Right ventricle myocardium superior (tissue), 1 donor: ENCODE data around the gene OTP. TPM values are rescaled to one million over a fixed set of nuclear protein-coding genes. Genes with fewer than 3 reads are reported as not detected.

Experiments
- ATAC-seq: fragments of 200-7000 bp; cut with Tn5 transposase; one replicate; pipeline ENCODE4 v1.9.1; 2020; ENCODE audit warnings: mild to moderate bottlenecking; ENCODE audit not compliant: poor library complexity
- DNase-seq: peaks from one replicate; pipeline ENCODE4 v3.0.0-alpha.2; 2020
- intact Hi-C: fragments of 100-400 bp; cut with DNase I; formaldehyde crosslinking; loops from one replicate; pipeline ENCODE4 v1.11.2; 2022
- long read RNA-seq: library from polyadenylated mRNA; unstranded; transcript quantifications from one replicate; pipeline ENCODE4 v2.0.0, GENCODE V29; 2021
- total RNA-seq: library from RNA; stranded (reverse); fragmentation: NEBNext Ultra II Directional; extraction: Animal tissue kit (Norgen Biotek cat#: 25700); gene quantifications from one replicate; pipeline ENCODE4 v1.2.1, GENCODE V29; 2021
- donor health status: DM: no; HTN: yes; CAD: no; lungs with severe emphysema.

Gene OTP
- total RNA-seq, result not detected
- long read RNA-seq, result 0 reads

DNA sequence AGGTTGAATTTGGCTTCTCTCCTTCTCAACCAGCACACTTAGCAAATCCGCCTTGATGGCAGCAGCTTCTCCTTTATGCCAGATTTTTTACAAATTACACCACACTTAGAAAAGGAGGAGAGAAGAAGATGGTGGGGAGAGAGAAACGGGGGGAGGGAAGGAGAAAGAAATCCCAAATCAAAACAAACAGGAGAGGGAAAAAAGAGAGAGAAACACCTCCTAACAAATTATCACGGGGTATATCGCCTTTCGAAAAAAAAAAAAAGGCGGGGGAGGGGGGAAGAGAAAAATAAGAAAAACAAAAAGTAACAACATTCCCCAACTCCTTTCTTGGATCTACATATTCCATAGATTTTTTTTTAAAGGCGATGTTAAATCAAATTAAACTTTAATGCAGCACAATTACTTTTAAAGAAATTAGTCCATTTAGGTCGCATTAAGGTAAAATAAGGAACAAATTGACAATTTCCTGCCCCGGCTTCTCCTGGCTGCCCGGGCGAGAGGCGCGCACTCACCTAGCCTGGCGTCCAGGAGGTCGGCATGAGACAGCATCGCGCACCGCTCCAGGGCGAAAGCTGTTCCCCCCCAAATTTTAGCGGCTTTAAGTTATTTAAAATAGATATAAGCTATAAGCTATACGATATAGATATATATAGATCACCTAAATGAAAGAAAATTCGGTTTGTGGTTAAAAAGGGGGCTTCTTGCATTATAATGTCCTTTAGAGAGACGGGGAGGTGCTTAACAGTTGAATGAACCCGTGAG is at the start of gene OTP:
Gene OTP, minus strand, starts transcription at position 716 of the 765 bp plus-strand sequence. Its CDS starts 164 bp downstream, at position 552.
- no peak for ATAC-seq
- intact Hi-C loops, result no loop called here
- no peak for DNase-seq

GRCh38 chr5:77683171-77683732 is 44.7 kb upstream of the OTP start:
- ATAC-seq, result no peak
- intact Hi-C loops, result no loop called here
- DNase-seq, result no peak

GRCh38 chr5:77670526-77670925 is 32.0 kb upstream of the OTP start:
- DNase-seq (no peak), ATAC-seq (no peak)
- intact Hi-C loops, result no loop called here

GRCh38 chr5:77669677-77670076 is 31.2 kb upstream of the OTP start:
- intact Hi-C loops, result no loop called here
- no peak for ATAC-seq
- DNase-seq, result no peak

DNA sequence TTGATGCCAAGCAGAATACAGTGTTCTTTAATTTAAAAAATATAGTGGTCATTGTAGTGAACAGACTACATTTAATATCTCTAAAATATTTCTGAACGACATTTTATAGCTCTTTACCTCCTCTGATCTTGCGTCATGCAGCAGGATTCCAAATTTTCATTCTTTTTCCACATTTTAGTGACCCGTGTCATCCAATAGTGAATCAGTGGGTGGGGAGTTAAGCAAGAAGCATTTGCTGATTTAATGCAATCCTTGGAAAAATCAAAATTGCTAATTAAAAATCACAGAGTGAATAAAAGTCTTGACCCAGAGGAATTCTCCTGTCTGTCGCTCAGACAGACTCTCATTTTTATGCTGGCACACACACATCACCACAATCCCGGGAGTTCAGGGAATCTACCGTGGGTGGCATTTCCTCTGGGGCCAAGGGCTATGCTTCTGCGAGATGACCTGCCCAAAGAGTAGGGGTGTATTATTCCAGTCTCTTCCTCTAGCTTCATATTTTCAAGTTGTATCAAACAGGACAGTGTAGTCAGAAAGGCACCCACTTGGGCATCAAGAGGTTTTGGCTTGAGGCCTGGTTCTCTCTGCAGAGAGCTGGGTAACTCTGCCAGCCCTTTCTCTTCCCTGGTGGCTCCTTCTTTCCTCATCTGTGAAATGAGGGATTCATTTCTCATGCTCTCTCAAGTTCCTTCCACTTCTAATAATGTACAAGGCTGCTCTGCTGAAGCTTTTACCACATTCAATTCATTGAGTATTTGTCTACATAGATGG is 24.8 kb upstream of the OTP start:
- peak; percentile 75 for ATAC-seq
- no peak for DNase-seq
- intact Hi-C loops, result no loop called here

GRCh38 chr5:77662635-77663034 is 24.1 kb upstream of the OTP start:
- ATAC-seq (no peak), DNase-seq (no peak)
- intact Hi-C loops, result no loop called here

DNA sequence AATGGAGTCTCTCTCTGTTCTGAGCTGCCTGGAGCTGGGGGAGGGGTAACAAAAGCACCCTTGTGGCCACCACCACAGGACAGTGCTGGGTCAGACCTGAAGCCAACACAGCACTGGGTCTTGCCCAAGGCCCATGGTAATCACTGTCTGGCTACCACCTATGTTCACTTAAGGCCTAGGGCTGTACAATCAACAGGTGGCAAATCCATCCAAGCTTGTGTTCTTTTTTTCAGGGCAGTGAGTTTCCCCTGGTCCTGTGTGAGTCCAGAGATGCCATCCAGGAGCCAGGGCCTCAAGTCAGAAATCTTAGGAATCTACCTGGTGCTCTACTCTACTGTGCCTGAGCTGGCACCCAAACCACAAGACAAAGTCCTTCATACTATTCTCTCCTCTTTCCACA is 20.1 kb upstream of the OTP start:
- intact Hi-C loops, result no loop called here
- ATAC-seq (no peak), DNase-seq (no peak)

DNA sequence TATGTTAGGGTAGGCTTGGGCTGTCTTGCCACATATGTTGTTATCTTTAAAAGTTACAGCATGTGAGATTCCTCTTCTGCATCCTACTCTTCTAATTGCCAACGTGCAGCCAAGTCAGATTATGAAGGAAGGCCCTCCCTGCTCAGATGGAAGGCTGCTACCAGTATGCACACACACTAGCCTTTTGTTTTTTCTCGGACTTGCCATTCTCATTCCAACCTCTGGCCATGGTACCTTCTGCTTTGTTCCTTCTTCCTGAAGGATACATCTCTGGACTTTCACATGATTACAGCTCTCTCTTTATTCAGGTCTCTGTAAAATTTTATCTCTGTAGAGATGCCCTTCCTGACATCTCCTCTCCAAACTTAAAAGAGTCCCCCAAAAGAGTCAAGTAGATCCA is 12.8 kb upstream of the OTP start:
- intact Hi-C loops, result no loop called here
- ATAC-seq (no peak), DNase-seq (no peak)

DNA sequence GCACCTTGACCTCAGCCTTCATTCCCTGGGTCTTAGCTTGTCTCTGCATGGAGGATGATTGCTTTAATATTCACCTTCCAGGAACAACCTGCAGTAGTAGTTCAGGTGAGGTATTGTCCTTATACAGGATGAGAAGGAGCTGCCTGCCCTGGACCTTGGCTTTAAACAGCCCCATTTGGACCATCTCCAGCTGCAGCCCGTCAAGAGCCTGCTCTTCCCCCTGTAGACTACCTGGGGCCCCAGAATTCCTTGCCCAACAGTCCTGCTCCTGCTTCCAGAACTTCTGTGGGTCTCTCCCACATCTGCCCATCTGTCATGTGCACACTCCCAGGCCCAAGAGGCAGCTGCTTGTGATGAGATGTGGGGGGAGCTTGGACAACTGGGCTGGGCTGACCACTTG is 12.2 kb upstream of the OTP start:
- intact Hi-C loops, result no loop called here
- ATAC-seq, result no peak
- no peak for DNase-seq

GRCh38 chr5:77649776-77650175 is 11.3 kb upstream of the OTP start:
- ATAC-seq, result no peak
- intact Hi-C loops, result loop anchor here (10.0 kb wide), 1 partner anchor 365 kb away; no protein-coding TSS in a partner anchor
- DNase-seq, result no peak

- intact Hi-C loops, result loop anchor here (10.0 kb wide), 1 partner anchor 369 kb away; no protein-coding TSS in a partner anchor
- DNase-seq (no peak), ATAC-seq (no peak)
Measured at GRCh38 chr5:77645995-77646639, 7.6 kb upstream of the OTP start.

GRCh38 chr5:77645158-77645994 is 6.9 kb upstream of the OTP start:
- intact Hi-C loops, result loop anchor here (10.0 kb wide), 1 partner anchor 369 kb away; no protein-coding TSS in a partner anchor
- ATAC-seq (peak; percentile 80), DNase-seq (no peak)

DNA sequence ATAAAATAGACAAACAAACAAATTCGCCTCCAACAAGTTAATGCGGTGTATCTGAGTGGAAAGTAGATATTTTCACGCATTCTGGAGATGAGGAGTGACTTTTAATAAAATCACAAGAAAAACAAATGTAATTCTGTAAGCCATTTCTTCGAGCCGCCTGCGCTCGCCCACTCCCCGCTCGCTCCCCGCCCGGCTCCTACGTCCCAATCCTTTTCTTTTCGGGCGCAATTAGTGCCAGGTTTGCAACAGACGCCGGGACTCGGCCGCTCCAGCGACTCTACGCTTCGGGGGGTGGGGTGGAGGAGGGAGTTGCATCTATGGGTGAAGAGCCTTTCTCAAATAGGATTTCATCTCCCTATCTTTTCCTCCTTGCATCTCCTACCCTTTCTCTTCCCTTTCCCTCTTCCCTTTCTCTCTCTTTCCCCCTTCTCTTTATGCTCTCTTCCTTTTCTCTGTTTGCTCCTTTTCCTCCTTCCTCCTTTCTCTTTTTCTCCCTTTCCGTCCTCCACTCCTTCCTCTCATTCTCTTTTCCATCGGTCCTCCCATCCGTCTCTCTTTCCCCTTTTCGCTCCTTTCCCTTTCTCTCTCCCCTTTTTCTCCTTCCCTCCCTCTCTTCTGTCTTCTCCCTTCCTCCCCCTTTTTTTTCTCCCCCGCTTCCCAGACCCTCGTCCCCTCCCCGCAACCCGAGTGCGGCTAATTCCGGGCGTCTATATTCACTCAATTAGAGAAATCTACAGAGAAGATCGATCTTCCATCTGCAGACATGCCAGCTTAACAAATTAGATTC is 6.1 kb upstream of the OTP start:
- no peak for ATAC-seq
- no peak for DNase-seq
- intact Hi-C loops, result loop anchor here (10.0 kb wide), 1 partner anchor 370 kb away; no protein-coding TSS in a partner anchor

GRCh38 chr5:77643654-77644370 is 5.3 kb upstream of the OTP start:
- ATAC-seq (no peak), DNase-seq (no peak)
- intact Hi-C loops, result loop anchor here (10.0 kb wide), 1 partner anchor 371 kb away; no protein-coding TSS in a partner anchor

GRCh38 chr5:77642738-77643653 is 4.5 kb upstream of the OTP start:
- intact Hi-C loops, result loop anchor here (10.0 kb wide), 1 partner anchor 372 kb away; no protein-coding TSS in a partner anchor
- ATAC-seq (no peak), DNase-seq (no peak)
